Trophoblast cell (in vitro differentiated cells and primary cell): ENCODE measurements around the gene RAB18.

Experiments used
- DNase-seq, 2 donors: peaks; one replicate each; pipeline ENCODE4 v3.0.0-alpha.2; 2016
- H2AFZ ChIP-seq: 2 replicates; pipeline ENCODE4 v1.6.1; 2013; ENCODE audit warnings: low read length, moderate library complexity, mild to moderate bottlenecking; ENCODE audit not compliant: insufficient read depth, poor library complexity
- H2AK5ac ChIP-seq: 2 replicates; pipeline ENCODE4 v1.6.1; 2013; ENCODE audit warnings: mild to moderate bottlenecking, low read length
- H2BK120ac ChIP-seq: 2 replicates; pipeline ENCODE4 v1.6.1; 2013; ENCODE audit warnings: low read length, mild to moderate bottlenecking, moderate library complexity; ENCODE audit not compliant: insufficient read depth, poor library complexity
- H2BK12ac ChIP-seq: 2 replicates; pipeline ENCODE4 v1.6.1; 2013; ENCODE audit warnings: mild to moderate bottlenecking, low read length, moderate library complexity
- H2BK5ac ChIP-seq: 2 replicates; pipeline ENCODE4 v1.6.1; 2013; ENCODE audit warnings: low read length, low read depth, moderate library complexity, mild to moderate bottlenecking; ENCODE audit not compliant: poor library complexity
- H3K14ac ChIP-seq: 2 replicates; pipeline ENCODE4 v1.6.1; 2013; ENCODE audit warnings: mild to moderate bottlenecking, low read length
- H3K18ac ChIP-seq: 2 replicates; pipeline ENCODE4 v1.6.1; 2013; ENCODE audit warnings: mild to moderate bottlenecking, low read length
- H3K23ac ChIP-seq: 2 replicates; pipeline ENCODE4 v1.6.1; 2013; ENCODE audit warnings: low read length
- H3K27ac ChIP-seq: 2 replicates; pipeline ENCODE4 v1.5.1; 2013; ENCODE audit warnings: low read depth, mild to moderate bottlenecking, inconsistent platforms, low read length, moderate library complexity
- H3K27me3 ChIP-seq: 2 replicates; pipeline ENCODE4 v1.6.1; 2013; ENCODE audit warnings: inconsistent platforms, mild to moderate bottlenecking, low read length, moderate library complexity; ENCODE audit not compliant: insufficient read depth
- H3K36me3 ChIP-seq, 2 experiments: 1 replicate in 1 of 2; 2 replicates in 1 of 2; pipeline ENCODE4 v1.6.1; 2013; ENCODE audit warnings: low read length in 2 of 2, mild to moderate bottlenecking in 2 of 2, moderate library complexity in 1 of 2; ENCODE audit not compliant: insufficient read depth in 2 of 2, control insufficient read depth in 1 of 2
- H3K4ac ChIP-seq: 2 replicates; pipeline ENCODE4 v1.6.1; 2013; ENCODE audit warnings: low read depth, mild to moderate bottlenecking, low read length, moderate library complexity
- H3K4me1 ChIP-seq, 2 experiments: 1 replicate in 1 of 2; 2 replicates in 1 of 2; pipeline ENCODE4 v1.6.1; 2013; ENCODE audit warnings: low read length in 2 of 2, mild to moderate bottlenecking in 2 of 2, moderate library complexity in 1 of 2; ENCODE audit not compliant: insufficient read depth in 2 of 2, control insufficient read depth in 1 of 2
- H3K4me2 ChIP-seq: 2 replicates; pipeline ENCODE4 v1.6.1; 2013; ENCODE audit warnings: inconsistent platforms, mild to moderate bottlenecking, low read length, moderate library complexity
- H3K4me3 ChIP-seq: 2 replicates; pipeline ENCODE4 v1.5.1; 2013; ENCODE audit warnings: mild to moderate bottlenecking, low read depth, low read length, inconsistent platforms
- H3K79me1 ChIP-seq: one replicate; pipeline ENCODE4 v1.6.1; 2013; ENCODE audit warnings: low read length
- H3K79me2 ChIP-seq: 2 replicates; pipeline ENCODE4 v1.6.1; 2013; ENCODE audit warnings: low read length, mild to moderate bottlenecking; ENCODE audit not compliant: control insufficient read depth, insufficient read depth, poor library complexity
- H3K9ac ChIP-seq: 2 replicates; pipeline ENCODE4 v1.6.1; 2013; ENCODE audit warnings: mild to moderate bottlenecking, low read length
- H3K9me3 ChIP-seq: 2 replicates; pipeline ENCODE4 v1.6.1; 2013; ENCODE audit warnings: low read depth, mild to moderate bottlenecking, control low read depth, inconsistent platforms, low read length; ENCODE audit not compliant: insufficient read depth
- H4K12ac ChIP-seq: 2 replicates; pipeline ENCODE4 v1.6.1; 2013; ENCODE audit warnings: low read depth, mild to moderate bottlenecking, low read length, moderate library complexity
- H4K8ac ChIP-seq: 2 replicates; pipeline ENCODE4 v1.6.1; 2013; ENCODE audit warnings: low read depth, mild to moderate bottlenecking, low read length, moderate library complexity
- H4K91ac ChIP-seq: one replicate; pipeline ENCODE4 v1.6.1; 2013; ENCODE audit warnings: low read depth, mild to moderate bottlenecking, low read length, moderate library complexity
- WGBS: extraction: QIAGEN DNeasy Blood & Tissue Kit; methylation state at CpG from one replicate; pipeline ENCODE4 v1.1.7; 2013; ENCODE audit warnings: missing lambda C conversion rate; ENCODE audit not compliant: insufficient read length, insufficient coverage; ENCODE audit errors: extremely low coverage; 5-methylcytosine and 5-hydroxymethylcytosine counted together

Gene RAB18

GRCh38 chr10:27530477-27530876 lies 26.4 kb downstream of the RAB18 start:
- H3K4me1 ChIP-seq, result no peaks in the 10 kb centered on the region
- no peaks in the 10 kb centered on the region for H3K9me3 ChIP-seq
- H3K18ac ChIP-seq, result no peak overlapping the region
- no peaks in the 10 kb centered on the region for H3K27me3 ChIP-seq
- no peak overlapping the region for H4K91ac ChIP-seq
- H2BK12ac ChIP-seq, result no peak overlapping the region
- no peak overlapping the region for H3K9ac ChIP-seq
- H3K36me3 ChIP-seq, result peaks cover 0 to 7% of the 10 kb centered on the region in 2 experiments
- no CpG with 5 or more reads among the region's 1 CpG for WGBS
- no peak overlapping the region for H3K27ac ChIP-seq
- no peak overlapping the region for H4K12ac ChIP-seq
- no peak overlapping the region for H3K4ac ChIP-seq
- no peaks in the 10 kb centered on the region for H3K79me2 ChIP-seq
- H3K4me2 ChIP-seq, result no peak overlapping the region
- H2AFZ ChIP-seq, result no peak overlapping the region
- H4K8ac ChIP-seq, result no peak overlapping the region
- H2BK5ac ChIP-seq, result no peak overlapping the region
- H3K14ac ChIP-seq, result no peak overlapping the region
- H3K23ac ChIP-seq, result no peak overlapping the region
- no peak overlapping the region for H2BK120ac ChIP-seq
- no peak overlapping the region for H3K4me3 ChIP-seq
- DNase-seq, result no peak
- H3K79me1 ChIP-seq, result no peaks in the 10 kb centered on the region
- H2AK5ac ChIP-seq, result no peak overlapping the region

- Histone ChIP-seq H3K27me3 (no peaks in the 10 kb centered on the region), H2AK5ac (no peak overlapping the region), H2BK12ac (no peak overlapping the region), H2AFZ (no peak overlapping the region), H3K4me2 (no peak overlapping the region), H3K79me2 (no peaks in the 10 kb centered on the region), H2BK120ac (no peak overlapping the region), H3K4me1 (no peaks in the 10 kb centered on the region), H3K14ac (no peak overlapping the region), H3K9ac (no peak overlapping the region), H3K36me3 (peaks cover 2 to 7% of the 10 kb centered on the region in 2 experiments), H3K27ac (no peak overlapping the region), H3K23ac (no peak overlapping the region), H3K18ac (no peak overlapping the region), H3K9me3 (no peaks in the 10 kb centered on the region), H3K79me1 (no peaks in the 10 kb centered on the region), H3K4ac (no peak overlapping the region), H4K8ac (no peak overlapping the region), H4K12ac (no peak overlapping the region), H3K4me3 (no peak overlapping the region), H4K91ac (no peak overlapping the region), H2BK5ac (no peak overlapping the region)
- DNase-seq, result no peak
- no CpG with 5 or more reads among the region's 3 CpGs for WGBS
These were observed 27.3 kb downstream of the RAB18 start for GRCh38 chr10:27531336-27531847.

- H3K4me1 ChIP-seq, result no peaks in the 10 kb centered on the region
- no peak for DNase-seq
- H3K27ac ChIP-seq, result no peak overlapping the region
- H3K18ac ChIP-seq, result no peak overlapping the region
- H3K4me2 ChIP-seq, result no peak overlapping the region
- H3K14ac ChIP-seq, result no peak overlapping the region
- no peak overlapping the region for H3K4me3 ChIP-seq
- no peaks in the 10 kb centered on the region for H3K27me3 ChIP-seq
- H3K36me3 ChIP-seq, result peaks cover 2 to 13% of the 10 kb centered on the region in 2 experiments
- no peaks in the 10 kb centered on the region for H3K79me1 ChIP-seq
- H2AK5ac ChIP-seq, result no peak overlapping the region
- H2AFZ ChIP-seq, result no peak overlapping the region
- H4K91ac ChIP-seq, result no peak overlapping the region
- no CpG with 5 or more reads among the region's 2 CpGs for WGBS
- H2BK12ac ChIP-seq, result no peak overlapping the region
- H3K23ac ChIP-seq, result no peak overlapping the region
- no peak overlapping the region for H4K12ac ChIP-seq
- H2BK120ac ChIP-seq, result no peak overlapping the region
- H4K8ac ChIP-seq, result no peak overlapping the region
- H3K9me3 ChIP-seq, result no peaks in the 10 kb centered on the region
- no peaks in the 10 kb centered on the region for H3K79me2 ChIP-seq
- no peak overlapping the region for H2BK5ac ChIP-seq
- no peak overlapping the region for H3K9ac ChIP-seq
- H3K4ac ChIP-seq, result no peak overlapping the region
These were observed 30.1 kb downstream of the RAB18 start for GRCh38 chr10:27534161-27534700.

GRCh38 chr10:27535317-27535716 lies 31.2 kb downstream of the RAB18 start:
- no peak overlapping the region for H4K12ac ChIP-seq
- H3K23ac ChIP-seq, result no peak overlapping the region
- no peak overlapping the region for H2AFZ ChIP-seq
- peaks cover 2 to 13% of the 10 kb centered on the region in 2 experiments for H3K36me3 ChIP-seq
- H3K79me1 ChIP-seq, result no peaks in the 10 kb centered on the region
- H3K27ac ChIP-seq, result no peak overlapping the region
- no peak overlapping the region for H3K4me2 ChIP-seq
- no peaks in the 10 kb centered on the region for H3K27me3 ChIP-seq
- no peaks in the 10 kb centered on the region for H3K9me3 ChIP-seq
- no peak overlapping the region for H4K8ac ChIP-seq
- H3K9ac ChIP-seq, result no peak overlapping the region
- no peak overlapping the region for H3K4me3 ChIP-seq
- H2AK5ac ChIP-seq, result no peak overlapping the region
- H3K4me1 ChIP-seq, result no peaks in the 10 kb centered on the region
- no peak for DNase-seq
- no peak overlapping the region for H2BK120ac ChIP-seq
- H3K4ac ChIP-seq, result no peak overlapping the region
- no peak overlapping the region for H4K91ac ChIP-seq
- H3K14ac ChIP-seq, result no peak overlapping the region
- WGBS, result no CpG with 5 or more reads among the region's 4 CpGs
- H3K79me2 ChIP-seq, result no peaks in the 10 kb centered on the region
- H2BK5ac ChIP-seq, result no peak overlapping the region
- H3K18ac ChIP-seq, result no peak overlapping the region
- no peak overlapping the region for H2BK12ac ChIP-seq
